Measurements from ENCODE around the gene MAST4. TPM values are rescaled to one million over a fixed set of nuclear protein-coding genes. Genes with fewer than 3 reads are reported as not detected.

The MAST4 gene
- total and polyA plus RNA-seq, 2 of the 4 experiments (the other 2 are of a cell fraction): 4.8 to 6.8 TPM

DNA sequence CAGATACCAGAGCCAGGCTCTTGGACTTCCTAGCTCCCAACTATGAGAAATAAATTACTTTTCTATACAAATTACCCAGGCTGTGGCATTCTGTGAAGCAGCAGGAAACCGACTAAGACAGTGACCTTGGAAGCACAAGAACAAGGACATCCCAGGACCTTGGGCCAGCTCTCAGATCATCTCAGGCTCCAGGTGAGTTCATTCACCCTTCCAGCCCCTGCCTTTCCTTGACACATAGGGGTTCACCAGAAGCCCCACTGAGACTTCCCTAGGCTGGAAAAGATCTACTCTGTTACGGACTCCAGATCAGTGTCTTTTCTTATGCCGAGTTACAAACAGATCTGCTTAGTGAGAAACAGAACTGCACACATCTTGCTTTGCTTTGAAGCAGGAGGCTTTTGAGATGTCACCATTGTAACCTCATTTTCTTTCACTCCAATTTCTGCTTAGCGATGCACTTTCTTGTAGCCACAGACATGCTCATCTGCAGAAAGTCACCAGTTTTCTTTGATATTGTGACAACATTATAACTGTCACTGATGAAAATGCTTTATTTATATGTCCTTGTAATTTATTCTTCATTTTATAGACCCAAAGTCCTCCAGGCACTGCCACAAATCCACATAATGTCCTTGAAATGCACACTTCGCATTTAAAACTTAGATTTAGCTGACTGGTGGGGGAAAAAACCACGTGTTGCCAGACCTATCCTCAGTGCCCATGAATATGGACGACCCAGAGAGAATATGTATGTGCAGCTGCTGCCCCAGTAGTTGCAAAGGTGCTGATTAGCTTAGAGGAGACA is 592.3 kb downstream of the MAST4 start:
- H3K4ac ChIP-seq (ENCODE audit: low read depth, low read length): no peak overlapping the region
- CTCF ChIA-PET: no interaction called here

More for the DNA sequence above, 592.3 kb downstream of the MAST4 start:
- DNase-seq (no peak), ATAC-seq (ENCODE audit: low read depth) (no peak)
- dilution Hi-C loops (cut with HindIII; ENCODE audit: low sequenced_read_pairs, unreplicated experiment) (no loop called here), in situ Hi-C loops (cut with MboI; ENCODE audit: low sequenced_read_pairs) (no loop called here), intact Hi-C loops (cut with micrococcal nuclease) (no loop called here)
- no peak overlapping the region for H3K14ac ChIP-seq (replicated peaks; ENCODE audit: low read depth, low read length)
- H3K9me1 ChIP-seq (ENCODE audit: insufficient read depth, low read length): no peaks in the 10 kb centered on the region
- no peak overlapping the region for H2BK15ac ChIP-seq (ENCODE audit: low read depth, low read length)
- peak; percentile 87 for TF ChIP-seq MAFK (IDR thresholded peaks at IDR 0.05; ENCODE audit: low read depth, low read length)
- TF ChIP-seq, protein P1, sequence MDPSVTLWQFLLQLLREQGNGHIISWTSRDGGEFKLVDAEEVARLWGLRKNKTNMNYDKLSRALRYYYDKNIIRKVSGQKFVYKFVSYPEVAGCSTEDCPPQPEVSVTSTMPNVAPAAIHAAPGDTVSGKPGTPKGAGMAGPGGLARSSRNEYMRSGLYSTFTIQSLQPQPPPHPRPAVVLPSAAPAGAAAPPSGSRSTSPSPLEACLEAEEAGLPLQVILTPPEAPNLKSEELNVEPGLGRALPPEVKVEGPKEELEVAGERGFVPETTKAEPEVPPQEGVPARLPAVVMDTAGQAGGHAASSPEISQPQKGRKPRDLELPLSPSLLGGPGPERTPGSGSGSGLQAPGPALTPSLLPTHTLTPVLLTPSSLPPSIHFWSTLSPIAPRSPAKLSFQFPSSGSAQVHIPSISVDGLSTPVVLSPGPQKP (IDR thresholded peaks at IDR 0.05; ENCODE audit: borderline replicate concordance, low read depth, low read length): no peak
- H3K27ac ChIP-seq (ENCODE audit: insufficient read depth, low read length): no peak overlapping the region
- H2AK5ac ChIP-seq (ENCODE audit: low read depth, low read length): no peak overlapping the region
- H2BK5ac ChIP-seq (ENCODE audit: low read depth, low read length, poor library complexity, severe bottlenecking): no peak overlapping the region
- no peak overlapping the region for H4K8ac ChIP-seq (ENCODE audit: low read depth in 2 of 2, low read length in 2 of 2)
- no peak overlapping the region for H2AK9ac ChIP-seq (replicated peaks; ENCODE audit: low read depth, low read length, poor library complexity)
- no peak overlapping the region for H3K56ac ChIP-seq (ENCODE audit: extremely low read depth, insufficient read depth, low read length)
- H3K27me3 ChIP-seq (ENCODE audit: control insufficient read depth, insufficient read depth, low read length): no peaks in the 10 kb centered on the region
- H3K23ac ChIP-seq (ENCODE audit: low read depth, low read length): no peak overlapping the region
- BruUV-seq (replicated peaks): no TSS peak
- no peak overlapping the region for H2BK20ac ChIP-seq (ENCODE audit: low read depth, low read length)
- no peak overlapping the region for H3K9ac ChIP-seq (ENCODE audit: low read depth, low read length)
- no peak overlapping the region for H2AFZ ChIP-seq (replicated peaks; ENCODE audit: low read length, poor library complexity)
- no peak overlapping the region for H3K4me2 ChIP-seq (ENCODE audit: low read depth, low read length)
- H3K4me1 ChIP-seq (ENCODE audit: control insufficient read depth, insufficient read depth, low read length): no peaks in the 10 kb centered on the region
- H3K9me3 ChIP-seq (ENCODE audit: control insufficient read depth, insufficient read depth, low read length): 0 out of 2 replicates have a peak, but pooled peaks cover 2% of the 10 kb centered on the region
- no peaks in the 10 kb centered on the region for H3K79me1 ChIP-seq (ENCODE audit: low read depth in 1 of 2, low read length in 2 of 2)
- no peak overlapping the region for H3K18ac ChIP-seq (ENCODE audit: low read depth, low read length)
- H3K36me3 ChIP-seq (ENCODE audit: control insufficient read depth, insufficient read depth, low read length): no peaks in the 10 kb centered on the region
- no peak overlapping the region for H4K91ac ChIP-seq (ENCODE audit: insufficient read depth, low read depth, low read length)
- POLR2A ChIA-PET (ENCODE audit: unreplicated experiment): no interaction called here
- 13% methylated on average over 1 of the region's 7 CpGs; no CpG with 5 or more reads in 1 of the 2 experiments for WGBS, 2 experiments (ENCODE audit: extremely low coverage in 2 of 2, insufficient read length in 1 of 2)
- H4K5ac ChIP-seq (ENCODE audit: low read depth, low read length): no peak overlapping the region
- no peak overlapping the region for H2BK120ac ChIP-seq (ENCODE audit: low read depth, low read length)
- H4K20me1 ChIP-seq (ENCODE audit: insufficient read depth, low read length): no peaks in the 10 kb centered on the region
- H3K4me3 ChIP-seq (ENCODE audit: insufficient read depth, low read depth, low read length): no peak overlapping the region

Data from IMR-90 (cell line).